Measurements from ENCODE around the gene PLK1. TPM values are rescaled to one million over a fixed set of nuclear protein-coding genes. Genes with fewer than 3 reads are reported as not detected.

Gene PLK1
- total and polyA plus RNA-seq, 2 of the 13 experiments (the other 11 are each of a cell fraction or from before 2014, with no cell fraction given): 71.5 to 76.3 TPM

GRCh38 chr16:23673971-23674614 lies 4.6 kb upstream of the PLK1 start (continued):
- TF ChIP-seq ZNF512B (CRISPR knock-in tag; IDR thresholded peaks at IDR 0.05; ENCODE audit: borderline replicate concordance): no peak
- no peak for TF ChIP-seq BCLAF1 (IDR thresholded peaks at IDR 0.05)
- TF ChIP-seq ETV5 (CRISPR knock-in tag; IDR thresholded peaks at IDR 0.05; ENCODE audit: borderline replicate concordance): 0 out of 2 replicates have a peak, but pooled peaks have one; percentile 0
- no peak for TF ChIP-seq IRF9 (CRISPR knock-in tag; IDR thresholded peaks at IDR 0.05; ENCODE audit: borderline replicate concordance)
- TF ChIP-seq RXRA (CRISPR knock-in tag; IDR thresholded peaks at IDR 0.05): no peak
- no peak for TF ChIP-seq EHMT2 (IDR thresholded peaks at IDR 0.05; ENCODE audit: borderline replicate concordance, low read depth, low read length)

All from HepG2 (cell line).